Neuron (in vitro differentiated cells): ENCODE data around the gene RNF157.
A peak's percentile ranks its signal among the peaks of the same experiment; 100 is the strongest.

Experiments
- H2AFZ ChIP-seq: one replicate; pipeline ENCODE4 v1.6.1; 2013; ENCODE audit warnings: low read depth, mild to moderate bottlenecking, inconsistent platforms, low read length, moderate library complexity
- H3K27me3 ChIP-seq: one replicate; pipeline ENCODE4 v1.6.1; 2013; ENCODE audit warnings: low read length; ENCODE audit not compliant: insufficient read depth
- H3K36me3 ChIP-seq: one replicate; pipeline ENCODE4 v1.6.1; 2013; ENCODE audit warnings: low read length; ENCODE audit not compliant: insufficient read depth
- H3K4me1 ChIP-seq: one replicate; pipeline ENCODE4 v1.6.1; 2013; ENCODE audit warnings: low read length; ENCODE audit not compliant: insufficient read depth
- H3K4me3 ChIP-seq: 2 replicates; pipeline ENCODE4 v1.5.1; 2013; ENCODE audit warnings: mild to moderate bottlenecking, low read length, moderate library complexity
- H3K9me3 ChIP-seq: one replicate; pipeline ENCODE4 v1.6.1; 2013; ENCODE audit warnings: low read length

Gene RNF157

DNA sequence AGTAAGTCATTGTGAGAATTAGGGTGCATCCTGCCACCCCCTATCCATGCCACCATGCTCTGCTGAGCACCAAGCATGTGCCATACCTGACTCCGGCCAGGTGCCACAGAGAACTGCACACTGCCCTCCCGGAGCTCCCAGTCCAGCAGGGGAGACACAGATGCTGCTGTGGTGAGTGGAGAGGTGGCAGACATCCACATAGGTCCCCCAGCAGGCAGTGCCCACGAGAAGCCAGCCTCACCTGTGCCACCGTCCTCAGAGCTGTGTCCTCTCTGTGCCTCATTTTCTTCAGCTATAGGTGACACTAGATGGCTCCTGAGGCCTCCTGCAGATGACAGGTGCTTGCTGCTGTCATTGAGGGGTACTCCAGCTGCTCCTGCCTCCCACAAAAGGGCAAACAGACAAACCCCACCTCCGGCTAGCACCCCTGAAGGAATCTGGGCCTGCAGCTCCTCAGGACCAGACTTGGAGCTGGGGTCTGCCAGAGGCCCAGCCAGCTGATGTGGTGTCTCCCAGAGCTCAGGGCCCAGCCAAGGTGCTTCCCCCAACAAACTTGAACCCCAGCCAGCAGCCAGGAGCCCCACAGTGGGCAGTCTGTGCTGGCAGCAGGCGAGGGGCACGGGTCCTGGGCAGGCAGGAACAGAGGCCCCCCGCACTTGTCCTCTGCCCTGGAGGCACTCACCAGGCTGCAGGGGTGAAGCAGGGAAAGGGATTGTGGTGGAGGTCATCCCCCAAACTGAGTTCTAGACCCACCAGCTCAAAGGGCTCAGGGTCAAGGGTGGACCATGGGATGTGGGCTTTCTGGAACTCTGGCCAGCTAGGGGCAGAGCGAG is 116.3 kb downstream of the RNF157 start:
- no peaks in the 10 kb centered on the region for H3K9me3 ChIP-seq

DNA sequence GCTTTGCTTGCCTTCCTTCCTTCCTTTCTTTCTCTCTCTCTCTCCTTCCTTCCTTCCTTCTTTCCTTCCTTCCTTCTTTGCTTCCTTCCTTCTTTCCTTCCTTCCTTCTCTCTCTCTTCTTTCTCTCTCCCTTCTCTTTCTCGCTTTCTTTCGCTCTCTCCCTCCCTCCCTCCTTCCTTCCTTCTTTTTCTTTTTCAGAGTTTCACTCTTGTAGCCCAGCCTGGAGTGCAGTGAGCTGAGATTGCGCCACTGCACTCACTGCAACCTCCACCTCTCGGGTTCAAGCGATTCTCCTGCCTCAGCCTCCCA is 117.1 kb downstream of the RNF157 start:
- Histone ChIP-seq H3K36me3 (no peaks in the 10 kb centered on the region), H3K4me1 (no peaks in the 10 kb centered on the region), H3K4me3 (no peak overlapping the region), H2AFZ (no peak overlapping the region), H3K9me3 (no peaks in the 10 kb centered on the region), H3K27me3 (no peaks in the 10 kb centered on the region)

More for the DNA sequence above, 116.3 kb downstream of the RNF157 start:
- no peak overlapping the region for H2AFZ ChIP-seq
- no peak overlapping the region for H3K4me3 ChIP-seq
- no peaks in the 10 kb centered on the region for H3K36me3 ChIP-seq
- no peaks in the 10 kb centered on the region for H3K27me3 ChIP-seq
- H3K4me1 ChIP-seq: no peaks in the 10 kb centered on the region

DNA sequence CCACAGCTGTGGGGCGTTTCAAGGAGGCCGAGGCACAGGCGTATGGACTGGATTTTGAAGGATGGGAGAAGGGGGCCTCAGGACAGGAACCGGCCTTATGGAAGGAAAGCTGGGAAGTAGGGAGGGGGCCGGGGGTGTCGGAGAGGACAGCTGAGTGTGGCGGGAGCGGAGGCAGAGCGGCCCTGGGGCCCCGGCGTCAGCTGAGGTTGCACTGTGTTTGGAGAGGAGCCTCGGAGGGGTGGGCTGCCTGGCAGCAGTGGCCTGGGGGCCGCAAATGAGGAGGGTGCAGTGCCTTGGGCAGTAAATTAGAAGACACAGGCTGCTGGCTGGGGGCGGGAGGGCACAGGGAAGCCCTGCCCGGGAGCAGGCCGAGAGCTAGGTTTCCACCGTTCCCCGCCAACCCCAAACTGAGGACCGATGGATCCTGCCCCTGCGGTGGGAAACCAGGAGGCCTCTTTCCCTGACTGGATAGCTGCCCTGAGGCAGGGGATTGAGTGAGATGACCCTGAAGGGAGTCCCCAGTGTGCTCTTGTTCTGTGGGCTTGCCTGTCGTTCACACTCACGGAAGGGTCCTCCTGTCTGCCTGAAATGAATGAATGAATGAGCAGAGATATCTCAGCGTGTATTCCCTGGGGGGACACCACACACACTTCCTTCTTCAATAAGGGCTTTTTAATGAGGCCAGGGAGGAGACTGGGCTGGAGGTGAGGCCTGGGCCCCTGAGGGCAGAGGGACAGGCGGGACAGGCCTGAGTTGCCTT is 117.7 kb downstream of the RNF157 start:
- Histone ChIP-seq H3K27me3 (no peaks in the 10 kb centered on the region), H3K36me3 (no peaks in the 10 kb centered on the region), H3K4me3 (no peak overlapping the region), H3K4me1 (no peaks in the 10 kb centered on the region), H3K9me3 (no peaks in the 10 kb centered on the region), H2AFZ (peak overlapping the region; percentile 4)

DNA sequence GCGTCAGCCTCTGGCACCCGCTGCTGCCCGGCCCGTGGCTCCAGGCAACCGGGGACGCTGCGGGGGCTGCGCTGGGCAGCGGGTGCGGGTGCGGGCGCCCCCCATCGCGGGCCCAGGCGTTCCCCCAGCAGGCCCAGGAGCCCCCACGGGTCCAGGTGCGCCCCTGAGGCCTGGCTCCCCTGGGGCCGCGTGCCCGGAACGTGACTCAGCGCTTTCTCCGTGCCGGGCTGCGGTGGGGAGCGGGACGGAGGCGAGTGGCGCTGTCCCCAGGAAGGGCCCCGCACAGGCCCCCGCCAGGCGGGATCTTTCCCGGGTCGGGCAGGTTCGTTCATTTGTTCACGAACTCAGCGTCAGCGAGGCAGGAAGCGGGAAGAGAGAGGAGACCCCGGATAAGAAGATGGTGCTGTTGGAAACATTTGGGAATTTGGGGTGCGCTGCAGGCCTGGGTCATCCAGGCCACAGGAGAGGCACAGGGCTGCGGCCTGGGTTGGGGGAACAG is 118.3 kb downstream of the RNF157 start:
- Histone ChIP-seq H2AFZ (peak overlapping the region; percentile 4), H3K4me3 (no peak overlapping the region), H3K36me3 (no peaks in the 10 kb centered on the region), H3K9me3 (no peaks in the 10 kb centered on the region), H3K27me3 (no peaks in the 10 kb centered on the region), H3K4me1 (no peaks in the 10 kb centered on the region)

DNA sequence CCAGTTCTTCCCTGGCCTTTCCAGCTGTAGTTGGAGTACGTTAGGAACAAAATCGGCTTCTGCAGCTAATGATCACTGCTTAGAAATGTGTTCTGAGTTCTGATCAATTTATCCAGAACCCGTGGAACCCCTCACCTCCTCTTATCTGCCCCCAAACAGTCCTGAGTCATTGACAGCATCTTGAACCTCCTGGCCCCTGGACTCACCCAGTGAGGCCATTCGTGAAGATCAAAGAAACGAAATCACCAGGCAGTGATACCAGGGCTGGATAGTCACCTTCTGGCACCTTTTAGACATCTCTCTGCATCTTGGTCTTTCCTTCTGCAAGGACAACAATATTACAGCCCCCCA is 119.7 kb downstream of the RNF157 start:
- Histone ChIP-seq H3K9me3 (no peaks in the 10 kb centered on the region), H3K4me3 (no peak overlapping the region), H3K4me1 (no peaks in the 10 kb centered on the region), H2AFZ (no peak overlapping the region), H3K27me3 (no peaks in the 10 kb centered on the region), H3K36me3 (no peaks in the 10 kb centered on the region)

DNA sequence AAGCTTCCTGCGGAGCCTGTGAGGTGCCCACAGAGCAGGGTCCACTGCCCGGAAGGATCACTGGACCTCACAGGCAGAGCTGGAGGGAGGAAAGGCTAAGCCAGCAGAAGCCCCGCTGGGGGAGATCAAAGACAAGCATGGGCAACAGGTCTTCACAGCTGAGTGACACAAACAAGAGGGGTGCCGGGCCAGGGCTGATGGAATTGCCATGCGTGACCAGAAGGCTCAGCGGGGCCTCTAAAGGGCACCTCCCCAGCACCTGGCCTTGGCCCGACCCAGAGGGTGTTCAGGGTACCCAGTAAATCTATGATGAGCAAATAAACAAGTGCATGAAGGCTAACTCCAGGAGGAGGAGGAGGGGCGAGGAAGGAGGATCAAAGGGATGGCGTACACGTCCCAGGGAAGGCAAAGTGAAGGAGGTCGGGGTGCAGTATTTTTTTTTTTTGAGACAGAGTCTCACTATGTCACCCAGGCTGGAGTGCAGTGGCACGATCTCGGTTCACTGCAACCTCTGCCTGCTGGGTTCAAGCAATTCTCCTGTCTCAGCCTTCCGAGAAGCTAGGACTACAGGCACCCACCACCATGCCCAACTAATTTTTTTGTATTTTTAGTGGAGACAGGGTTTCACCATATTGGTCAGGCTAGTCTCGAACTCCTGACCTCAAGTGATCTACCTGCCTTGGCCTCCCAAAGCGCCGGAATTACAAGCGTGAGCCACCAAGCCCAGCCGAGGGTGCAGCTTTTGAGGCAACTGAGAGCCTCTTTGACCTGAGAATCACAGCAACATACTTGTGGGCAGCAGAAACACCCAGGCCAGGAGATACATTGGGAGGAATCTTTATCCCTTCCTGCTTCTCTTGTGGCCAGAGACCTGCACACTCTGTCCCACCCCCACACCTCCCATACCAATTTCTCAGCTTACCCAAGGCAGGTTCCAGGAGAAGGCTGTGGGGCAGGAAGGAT is 120.6 kb downstream of the RNF157 start:
- H2AFZ ChIP-seq: no peak overlapping the region
- no peaks in the 10 kb centered on the region for H3K4me1 ChIP-seq
- no peaks in the 10 kb centered on the region for H3K27me3 ChIP-seq
- no peaks in the 10 kb centered on the region for H3K9me3 ChIP-seq
- no peak overlapping the region for H3K4me3 ChIP-seq
- no peaks in the 10 kb centered on the region for H3K36me3 ChIP-seq

DNA sequence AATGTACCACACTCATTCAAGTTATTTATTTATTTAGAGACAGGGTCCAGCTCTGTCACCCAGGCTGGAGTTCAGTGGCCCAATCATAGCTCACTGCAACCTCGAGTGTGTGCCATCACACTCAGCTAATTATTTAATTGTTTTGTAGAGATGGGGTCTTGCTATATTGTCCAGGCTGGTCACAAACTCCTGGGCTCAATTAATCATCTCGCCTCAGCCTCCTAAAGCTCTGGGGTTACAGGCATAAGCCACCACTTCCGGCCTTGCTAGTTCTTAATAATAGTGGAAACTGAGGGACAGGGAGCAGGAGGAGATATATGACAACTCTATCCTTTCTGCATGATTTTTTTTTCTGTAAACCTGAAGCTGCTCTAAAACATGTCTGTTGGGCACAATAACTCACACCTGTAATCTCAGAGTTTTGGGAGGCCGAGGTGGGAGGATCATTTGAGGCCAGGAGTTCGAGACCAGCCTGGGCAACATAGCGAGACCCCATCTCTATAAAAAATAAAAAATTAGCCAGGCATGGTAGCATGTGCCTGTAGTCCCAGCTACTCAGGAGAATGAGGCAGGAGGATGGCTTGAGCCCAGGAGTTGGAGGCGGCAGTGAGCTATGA is 125.0 kb downstream of the RNF157 start:
- Histone ChIP-seq H3K27me3 (no peaks in the 10 kb centered on the region), H3K36me3 (no peaks in the 10 kb centered on the region), H3K4me3 (no peak overlapping the region), H2AFZ (no peak overlapping the region), H3K4me1 (no peaks in the 10 kb centered on the region), H3K9me3 (no peaks in the 10 kb centered on the region)

DNA sequence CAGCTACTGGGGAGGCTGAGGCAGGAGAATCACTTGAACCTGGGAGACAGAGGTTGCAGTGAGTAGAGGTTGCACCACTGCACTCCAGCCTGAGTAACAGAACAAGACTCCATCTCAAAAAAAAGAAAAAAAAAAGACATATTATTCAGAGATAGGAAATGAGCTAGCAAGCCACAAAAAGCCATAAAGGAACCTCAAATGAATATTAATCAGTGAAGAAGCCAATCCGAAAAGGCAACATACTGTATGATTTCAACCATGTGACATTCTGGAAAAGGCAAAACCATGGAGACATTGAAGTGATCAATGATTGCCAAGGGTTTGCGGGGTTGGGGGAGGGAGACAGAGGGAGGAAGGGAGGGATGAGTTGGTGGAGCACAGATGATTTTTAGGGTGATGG is 128.3 kb downstream of the RNF157 start:
- Histone ChIP-seq H3K9me3 (no peaks in the 10 kb centered on the region), H3K27me3 (no peaks in the 10 kb centered on the region), H3K4me3 (no peak overlapping the region)

DNA sequence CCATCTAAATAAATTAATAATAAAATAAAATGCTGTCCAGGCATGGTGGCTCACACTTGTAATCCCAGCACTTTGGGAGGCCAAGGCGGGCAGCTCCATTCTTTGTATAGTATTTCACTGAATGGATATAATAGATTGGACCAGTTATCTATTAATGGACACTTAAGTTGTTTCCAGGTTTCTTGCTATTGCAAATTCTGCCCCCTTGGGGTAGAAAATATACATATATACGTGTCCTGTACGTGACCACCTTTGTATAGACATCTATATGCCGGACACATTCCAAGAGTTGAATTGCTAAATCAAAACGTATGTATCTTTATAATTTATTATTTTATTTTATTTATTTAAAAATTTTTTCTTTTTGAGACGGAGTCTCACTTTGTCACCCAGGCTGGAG is 132.8 kb downstream of the RNF157 start:
- no peaks in the 10 kb centered on the region for H3K27me3 ChIP-seq
- no peak overlapping the region for H2AFZ ChIP-seq
- H3K36me3 ChIP-seq: no peaks in the 10 kb centered on the region
- peaks cover 16% of the 10 kb centered on the region for H3K4me1 ChIP-seq
- H3K9me3 ChIP-seq: no peaks in the 10 kb centered on the region
- H3K4me3 ChIP-seq: no peak overlapping the region

More for the DNA sequence above, 128.3 kb downstream of the RNF157 start:
- Histone ChIP-seq H2AFZ (no peak overlapping the region), H3K4me1 (no peaks in the 10 kb centered on the region), H3K36me3 (no peaks in the 10 kb centered on the region)

DNA sequence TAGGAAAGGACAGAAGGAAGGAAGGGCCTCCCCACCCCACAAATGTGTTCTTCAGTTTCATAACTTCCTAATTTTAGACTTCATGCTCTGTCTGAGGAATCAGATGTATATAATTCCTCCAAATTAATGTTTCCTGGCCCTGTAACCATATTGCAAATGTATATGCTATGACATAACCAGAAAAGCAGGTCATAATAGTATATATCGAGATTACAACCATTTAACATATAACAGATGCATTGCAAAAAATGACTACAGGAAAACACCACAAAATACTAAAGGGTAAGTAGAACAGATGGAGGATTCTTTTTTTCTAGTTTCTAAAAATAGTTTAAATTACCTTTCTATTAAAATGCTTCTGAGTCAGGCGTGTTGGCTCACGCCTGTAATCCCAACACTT is 133.6 kb downstream of the RNF157 start:
- Histone ChIP-seq H3K9me3 (no peaks in the 10 kb centered on the region), H3K4me1 (peaks cover 20% of the 10 kb centered on the region), H2AFZ (peak overlapping the region; percentile 29), H3K27me3 (no peaks in the 10 kb centered on the region), H3K4me3 (no peak overlapping the region), H3K36me3 (peaks cover 7% of the 10 kb centered on the region)

DNA sequence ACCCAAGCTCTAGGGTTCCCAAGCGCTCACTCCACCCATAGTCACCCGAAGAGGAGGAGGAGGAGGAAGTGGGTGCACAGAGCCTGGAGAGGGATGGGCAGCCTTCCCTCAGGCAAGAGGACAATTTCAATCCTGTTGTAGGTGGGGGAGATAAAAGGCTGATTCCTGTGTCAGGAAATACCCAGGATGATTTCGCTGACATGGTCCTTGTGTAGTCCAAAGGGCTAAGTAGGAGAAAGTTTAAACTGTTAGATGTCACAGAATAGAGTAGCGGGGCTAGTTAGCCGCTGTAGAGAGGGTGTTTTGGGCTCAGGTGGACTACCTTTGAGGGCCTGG is 135.4 kb downstream of the RNF157 start:
- Histone ChIP-seq H3K4me1 (peaks cover 20% of the 10 kb centered on the region), H3K9me3 (no peaks in the 10 kb centered on the region), H3K36me3 (peaks cover 21% of the 10 kb centered on the region), H3K27me3 (no peaks in the 10 kb centered on the region), H3K4me3 (no peak overlapping the region), H2AFZ (no peak overlapping the region)

DNA sequence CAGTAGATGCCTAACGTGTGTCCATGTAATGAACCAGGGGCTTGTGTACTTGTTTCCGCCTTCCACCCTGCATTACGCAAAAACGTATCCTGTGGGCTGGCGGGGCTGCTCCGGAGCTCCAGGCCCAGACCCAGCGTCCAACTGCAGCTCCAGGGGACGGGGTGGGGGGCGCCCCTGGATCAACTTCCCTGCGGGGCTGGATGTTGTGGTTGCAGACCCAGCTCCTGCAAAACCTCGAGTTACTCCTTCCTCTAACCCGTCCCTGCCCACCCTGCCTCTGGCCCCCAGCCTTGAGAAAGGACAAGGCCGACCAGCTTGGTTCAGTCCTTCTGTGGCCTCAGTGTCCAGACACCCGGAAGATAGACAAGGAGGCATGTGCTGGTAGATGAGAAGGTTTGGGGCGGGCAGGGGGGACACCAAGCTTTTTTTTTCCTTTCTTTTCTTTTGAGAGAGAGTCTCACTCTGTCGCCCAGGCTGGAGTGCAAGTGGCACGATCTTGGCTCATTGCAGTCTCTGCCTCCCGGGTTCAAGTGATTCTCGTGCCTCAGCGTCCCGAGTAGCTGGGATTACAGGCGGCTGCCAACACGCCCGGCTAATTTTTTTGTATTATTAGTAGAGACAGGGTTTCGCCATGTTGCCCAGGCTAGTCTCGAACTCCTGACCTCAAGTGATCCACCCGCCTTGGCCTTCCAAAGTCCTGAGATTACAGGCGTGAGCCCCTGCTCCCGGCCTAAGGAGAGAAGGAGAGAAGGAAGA is 136.0 kb downstream of the RNF157 start:
- Histone ChIP-seq H2AFZ (peak overlapping the region; percentile 58), H3K4me1 (peaks cover 20% of the 10 kb centered on the region), H3K4me3 (peak overlapping the region; percentile 65), H3K9me3 (no peaks in the 10 kb centered on the region), H3K27me3 (no peaks in the 10 kb centered on the region), H3K36me3 (peaks cover 26% of the 10 kb centered on the region)
